Stimulated activated naive CD8-positive, alpha-beta T cell treated with anti-CD3 and anti-CD28 coated beads, Interleukin-15, amount 100 ng/mL, for 72 hours (primary cell): ENCODE data around the gene SYCP2.

ENCODE experiments used
- ATAC-seq: fragments of 150-1000 bp; cut with Tn5 transposase; 2 replicates; pipeline ENCODE4 v1.10.0; 2021; ENCODE audit warnings: mild to moderate bottlenecking, moderate library complexity
- DNase-seq, 2 donors: peaks; one replicate each; pipeline ENCODE4 v3.0.0; 2021 to 2022
- H3K27ac Mint-ChIP-seq, 2 donors: one replicate each; pipeline ENCODE4 v1.8.0; 2022; ENCODE audit warnings: mild to moderate bottlenecking in 2 of 2, mixed read lengths in 2 of 2, moderate library complexity in 2 of 2
- H3K27me3 Mint-ChIP-seq: one replicate; pipeline ENCODE4 v1.8.0; 2022; ENCODE audit warnings: mixed read lengths
- H3K4me1 Mint-ChIP-seq: one replicate; pipeline ENCODE4 v1.8.0; 2022; ENCODE audit warnings: mild to moderate bottlenecking, mixed read lengths
- H3K4me3 Mint-ChIP-seq, 2 donors: one replicate each; pipeline ENCODE4 v1.8.0; 2022; ENCODE audit warnings: mild to moderate bottlenecking in 2 of 2, mixed read lengths in 2 of 2, moderate library complexity in 1 of 2
- H3K9me3 Mint-ChIP-seq, 2 donors: one replicate each; pipeline ENCODE4 v1.8.0; 2022; ENCODE audit warnings: mixed read lengths in 2 of 2

SYCP2 gene

DNA sequence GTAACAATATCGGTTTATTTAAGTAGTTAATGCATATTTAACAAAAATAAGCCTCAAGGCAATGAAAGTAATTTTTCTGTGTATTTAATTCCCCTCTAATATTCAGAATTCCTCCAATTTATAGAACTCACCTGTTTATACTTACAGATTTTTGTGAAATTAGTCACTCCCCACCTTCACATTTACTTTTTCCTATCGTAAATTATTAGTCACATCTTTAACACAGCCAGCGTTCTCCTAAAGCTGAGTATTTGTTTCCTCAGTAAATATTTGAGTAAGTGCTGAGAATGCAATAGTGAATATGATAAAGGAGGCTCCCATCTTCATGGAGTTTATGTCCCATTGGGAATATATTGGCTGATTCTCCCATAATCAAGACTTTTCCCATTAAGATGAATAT, 88.0 kb downstream of the SYCP2 start:
- DNase-seq, result no peak
- no peaks in the 10 kb centered on the region for H3K4me1 Mint-ChIP-seq
- H3K4me3 Mint-ChIP-seq, result no peak overlapping the region
- H3K27me3 Mint-ChIP-seq, result peaks cover 21% of the 10 kb centered on the region
- ATAC-seq, result no peak
- H3K9me3 Mint-ChIP-seq, result no peaks in the 10 kb centered on the region
- no peak overlapping the region for H3K27ac Mint-ChIP-seq

DNA sequence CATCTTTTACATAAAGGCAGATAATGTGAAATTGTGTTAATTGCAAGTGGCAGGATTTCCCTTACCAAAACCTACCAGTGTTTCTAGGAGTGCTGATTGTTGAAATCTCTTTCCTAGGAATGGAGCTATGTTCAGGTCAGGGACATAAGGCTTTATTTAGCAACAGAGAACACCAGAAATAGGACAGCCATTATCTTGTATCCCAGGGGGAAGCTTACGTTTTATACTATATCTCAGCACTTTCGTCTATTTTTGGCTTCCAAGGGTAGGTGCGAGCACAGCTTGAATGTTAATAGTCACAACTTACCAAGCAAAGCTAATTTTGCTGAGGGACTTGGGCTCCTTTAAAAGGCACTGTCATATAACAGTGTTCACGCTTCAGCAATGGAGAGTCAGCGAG, 94.0 kb downstream of the SYCP2 start:
- Mint-ChIP-seq H3K27ac (peak overlapping the region in 1 of 2 donors; percentile 30), H3K4me3 (no peak overlapping the region), H3K27me3 (peaks cover 42% of the 10 kb centered on the region), H3K4me1 (peaks cover 7% of the 10 kb centered on the region), H3K9me3 (no peaks in the 10 kb centered on the region)
- DNase-seq (no peak), ATAC-seq (no peak)

DNA sequence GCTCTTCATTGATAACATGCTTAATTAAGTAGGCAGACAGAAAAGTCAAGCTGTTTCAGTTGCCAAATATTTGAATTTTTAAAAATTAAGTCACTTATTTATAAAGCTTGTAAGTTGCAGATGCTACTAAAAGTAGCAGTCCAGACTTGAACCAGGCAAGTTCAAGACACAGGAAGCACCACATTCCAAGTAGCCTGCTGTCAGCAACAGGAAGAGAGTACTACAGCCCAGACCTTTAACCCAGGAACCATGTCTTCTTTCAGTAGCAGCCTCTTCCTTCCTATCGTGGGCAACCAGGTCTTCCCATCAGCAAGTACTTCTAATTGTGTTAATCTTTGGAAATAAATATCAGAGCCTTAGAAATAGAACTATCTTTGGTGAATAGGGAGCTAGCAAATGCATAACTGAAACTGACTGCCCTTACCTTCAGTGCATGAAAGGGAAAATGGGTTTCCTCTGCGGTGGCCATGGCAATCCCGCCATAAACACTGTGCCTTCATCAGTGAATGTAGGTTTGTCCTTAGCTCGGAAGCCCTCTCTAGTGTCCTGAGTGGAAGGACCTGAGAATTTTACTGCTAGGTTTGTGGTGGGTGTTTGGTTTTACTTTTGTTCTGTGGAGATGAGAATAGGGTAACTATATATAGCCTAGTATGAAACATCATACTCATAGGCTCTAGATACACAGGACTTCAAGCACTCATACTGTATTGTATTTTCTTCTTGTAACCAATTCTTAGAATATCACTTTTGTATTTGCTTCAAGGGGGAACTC, 95.6 kb downstream of the SYCP2 start:
- H3K4me1 Mint-ChIP-seq, result peaks cover 7% of the 10 kb centered on the region
- peak overlapping the region in 1 of 2 donors; percentile 63 for H3K27ac Mint-ChIP-seq
- H3K9me3 Mint-ChIP-seq, result no peaks in the 10 kb centered on the region
- ATAC-seq, result no peak
- H3K27me3 Mint-ChIP-seq, result peaks cover 39% of the 10 kb centered on the region
- H3K4me3 Mint-ChIP-seq, result no peak overlapping the region
- no peak for DNase-seq

DNA sequence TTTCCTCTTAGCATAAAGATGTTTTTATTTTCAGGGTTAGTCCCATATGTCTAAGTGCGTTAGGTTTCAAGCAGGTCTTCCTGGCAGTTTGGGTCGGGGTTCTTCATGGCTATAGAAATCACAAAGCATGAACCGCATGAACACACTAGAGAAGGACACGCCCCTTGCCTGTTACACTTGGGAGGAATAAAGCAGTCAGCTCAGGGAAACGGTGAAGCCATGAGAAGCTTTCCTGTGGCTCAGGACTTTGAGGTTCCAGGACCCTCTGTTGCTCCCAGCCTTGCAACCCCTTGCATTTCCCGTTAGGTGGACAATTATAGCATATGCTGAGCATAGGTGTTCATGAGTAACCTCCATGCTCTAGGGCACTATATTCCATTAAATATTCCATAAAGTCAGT, 96.7 kb downstream of the SYCP2 start:
- H3K4me1 Mint-ChIP-seq, result peaks cover 7% of the 10 kb centered on the region
- ATAC-seq, result no peak
- peaks cover 35% of the 10 kb centered on the region for H3K27me3 Mint-ChIP-seq
- DNase-seq, result no peak
- H3K27ac Mint-ChIP-seq, result no peak overlapping the region
- H3K4me3 Mint-ChIP-seq, result no peak overlapping the region
- no peaks in the 10 kb centered on the region for H3K9me3 Mint-ChIP-seq

DNA sequence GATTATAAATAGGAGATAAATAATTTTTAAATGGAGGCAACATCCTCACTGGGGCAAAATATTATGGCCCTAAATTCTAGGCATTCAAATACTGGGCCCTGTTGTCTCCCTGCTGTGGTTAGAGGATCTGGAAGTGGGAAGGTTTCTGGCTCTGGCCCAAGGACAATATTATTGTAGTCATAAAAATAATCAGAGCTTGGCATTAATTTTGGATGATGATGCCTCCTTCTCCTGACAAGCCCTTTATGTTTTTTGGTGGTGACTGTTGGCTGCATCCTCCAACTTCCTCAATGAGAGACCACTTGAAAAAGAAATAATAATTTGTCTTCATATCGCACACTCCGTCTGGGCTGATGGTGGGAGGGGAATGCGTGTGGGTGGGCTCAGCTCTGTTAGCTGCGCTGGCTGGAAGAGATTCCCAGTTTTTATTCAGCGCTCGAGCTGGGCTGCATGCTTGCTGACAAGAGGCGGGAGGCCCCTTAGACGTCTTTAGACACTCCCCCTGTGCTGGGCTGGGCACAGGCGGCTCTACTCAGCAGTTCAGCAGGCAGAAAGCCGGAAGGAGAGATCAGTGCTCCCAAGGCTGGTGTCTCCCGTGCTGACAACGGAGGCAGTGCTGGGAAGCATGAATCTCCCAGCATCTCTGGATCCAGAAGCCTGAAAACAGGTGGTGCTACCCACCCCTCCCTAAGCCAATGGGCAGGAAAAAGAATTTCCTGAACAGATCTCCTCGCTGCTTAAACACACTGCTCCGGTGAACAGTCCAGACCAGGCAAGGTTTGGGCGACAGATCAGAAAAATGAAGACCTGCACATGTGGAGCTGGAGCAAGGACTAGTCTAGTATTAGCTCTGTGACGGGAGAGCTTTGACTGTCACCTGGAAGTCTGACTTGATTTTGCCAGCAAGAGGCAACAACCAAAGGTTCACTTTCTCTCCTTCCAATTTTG, 97.7 kb downstream of the SYCP2 start:
- DNase-seq (no peak), ATAC-seq (no peak)
- peak overlapping the region in 1 of 2 donors; percentile 60 for H3K27ac Mint-ChIP-seq
- no peak overlapping the region for H3K4me3 Mint-ChIP-seq
- H3K27me3 Mint-ChIP-seq, result peaks cover 35% of the 10 kb centered on the region
- H3K9me3 Mint-ChIP-seq, result no peaks in the 10 kb centered on the region
- H3K4me1 Mint-ChIP-seq, result peaks cover 7% of the 10 kb centered on the region

DNA sequence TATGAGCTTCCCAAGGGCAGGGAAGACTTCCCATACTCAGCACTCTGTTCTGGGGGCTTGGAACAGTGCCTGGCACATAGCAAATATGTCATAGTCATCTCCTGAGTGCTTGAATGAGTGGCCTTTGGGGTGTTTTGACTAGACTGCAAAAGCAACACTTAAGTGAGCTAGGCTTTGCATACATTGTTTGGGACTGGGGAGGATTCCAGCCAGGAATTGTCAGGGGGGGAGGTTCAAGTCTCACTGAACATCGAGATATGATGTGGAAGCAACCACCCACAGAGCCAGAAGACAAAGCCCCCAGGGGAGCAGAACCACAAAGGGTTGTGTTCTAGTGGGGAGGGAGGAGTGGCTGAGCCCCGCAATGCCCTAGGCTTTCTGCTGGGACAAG, 98.4 kb downstream of the SYCP2 start:
- Mint-ChIP-seq H3K4me3 (no peak overlapping the region), H3K9me3 (no peaks in the 10 kb centered on the region), H3K27me3 (peaks cover 39% of the 10 kb centered on the region), H3K4me1 (peaks cover 7% of the 10 kb centered on the region), H3K27ac (peak overlapping the region; percentile 15 to 27)
- no peak for ATAC-seq
- DNase-seq, result no peak

DNA sequence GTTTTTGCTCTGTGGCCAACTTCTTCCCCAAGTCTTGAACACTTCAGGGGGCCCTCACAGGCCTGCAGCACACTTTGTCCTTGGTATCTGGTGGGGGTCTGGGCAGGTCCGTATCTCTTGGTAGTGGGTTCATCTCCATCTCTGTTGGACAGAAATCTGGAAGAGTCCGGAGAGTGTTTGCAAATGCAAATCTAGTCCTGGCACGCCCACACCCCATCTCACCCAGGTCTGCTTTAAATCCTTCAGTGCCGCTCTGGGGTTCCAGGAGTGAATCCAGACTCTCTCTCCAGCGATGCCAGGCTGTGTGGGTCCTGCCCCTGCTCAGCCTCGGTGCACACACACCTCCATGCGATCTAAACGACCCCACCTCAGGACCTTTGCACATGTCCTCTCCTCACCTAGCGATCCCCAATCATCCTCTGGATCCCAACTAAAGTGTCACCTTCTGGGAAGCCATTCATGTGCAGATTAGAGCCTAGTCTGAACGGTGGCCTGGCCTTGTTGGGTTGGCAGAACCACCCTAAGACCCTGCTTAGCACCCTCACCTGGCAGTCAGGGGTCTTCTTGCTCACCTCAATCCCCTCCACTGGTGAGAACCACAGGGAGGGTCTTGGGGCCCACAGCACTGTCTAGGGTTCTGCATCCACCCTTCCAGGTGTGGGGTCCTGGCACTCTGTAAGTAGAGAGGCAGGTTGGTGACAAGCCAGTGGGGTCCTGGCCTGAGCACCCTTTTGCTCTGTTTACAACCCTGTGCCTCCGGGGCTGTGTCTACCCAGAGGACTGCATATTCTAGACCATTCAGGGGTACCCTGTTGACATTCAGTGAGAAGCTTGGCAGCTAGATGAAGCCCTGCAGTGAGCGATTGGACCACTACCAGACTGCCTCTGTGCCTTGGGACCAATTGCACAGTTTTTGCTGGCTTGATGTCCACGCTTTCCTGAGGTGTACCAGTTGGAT, 100.8 kb downstream of the SYCP2 start:
- ATAC-seq (no peak), DNase-seq (no peak)
- Mint-ChIP-seq H3K4me1 (peaks cover 7% of the 10 kb centered on the region), H3K27ac (no peak overlapping the region), H3K9me3 (no peaks in the 10 kb centered on the region), H3K4me3 (no peak overlapping the region), H3K27me3 (peaks cover 46% of the 10 kb centered on the region)

DNA sequence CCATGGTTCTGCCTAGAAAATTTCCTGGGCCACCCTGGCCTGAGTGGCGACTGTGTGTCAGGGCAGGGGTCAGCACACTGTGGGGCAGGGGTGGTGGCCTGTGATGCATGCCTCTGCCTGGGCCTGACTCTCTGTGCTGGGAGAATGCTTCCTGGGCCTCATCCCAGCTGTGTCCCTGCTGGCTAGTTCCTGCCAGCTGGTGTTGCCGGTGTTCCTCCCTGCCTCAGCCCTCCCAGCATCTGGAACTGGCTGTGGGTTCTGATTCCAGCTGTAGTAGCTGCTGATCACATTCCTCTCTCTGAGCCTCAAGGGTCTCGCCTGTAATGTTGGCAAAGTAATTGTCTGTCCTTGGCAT, 101.5 kb downstream of the SYCP2 start:
- DNase-seq (no peak), ATAC-seq (no peak)
- Mint-ChIP-seq H3K27ac (no peak overlapping the region), H3K4me1 (peaks cover 7% of the 10 kb centered on the region), H3K27me3 (peaks cover 46% of the 10 kb centered on the region), H3K9me3 (no peaks in the 10 kb centered on the region), H3K4me3 (no peak overlapping the region)

DNA sequence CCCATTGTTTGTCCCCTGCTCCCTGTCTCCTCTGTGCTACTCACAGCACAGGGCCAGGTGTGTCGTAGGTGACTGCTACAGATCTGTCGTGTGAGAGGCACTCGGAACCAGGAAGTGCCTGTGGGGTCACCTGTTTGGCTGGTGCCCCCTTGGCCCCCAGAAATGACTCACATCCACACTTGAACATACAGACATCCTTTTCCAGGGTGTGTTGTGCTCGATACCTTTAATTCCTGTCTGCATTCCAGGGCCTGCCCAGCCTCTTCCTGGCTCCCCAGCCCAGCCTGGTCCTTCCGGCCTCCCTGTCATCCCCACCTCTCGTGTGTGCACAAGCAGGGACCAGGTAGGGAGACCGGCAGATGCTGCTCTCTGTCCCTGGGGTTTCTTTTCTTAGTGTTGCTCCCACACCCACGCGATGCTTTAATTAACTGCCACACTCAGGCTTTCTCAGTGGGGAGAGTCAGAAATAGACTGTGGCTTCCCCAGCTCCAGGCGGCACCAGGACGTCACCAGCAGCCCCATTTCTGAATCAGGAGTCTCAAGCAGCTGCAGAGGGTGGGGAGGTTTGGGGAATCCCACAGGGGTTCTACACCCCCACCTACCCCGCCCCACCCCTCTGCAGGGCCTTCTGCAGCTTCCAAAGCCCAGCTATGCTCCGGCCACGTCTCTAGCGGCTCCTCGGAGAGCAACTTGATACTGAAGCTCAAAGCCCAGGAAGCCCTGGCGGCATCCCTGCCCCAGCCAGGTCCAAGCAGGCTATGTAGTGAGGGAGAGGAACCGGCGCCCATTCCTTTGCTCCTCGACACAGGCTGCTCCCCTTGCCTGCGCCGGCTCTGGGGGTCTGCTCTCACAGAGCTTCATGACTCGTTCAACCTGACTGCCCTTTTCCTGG, 102.2 kb downstream of the SYCP2 start:
- Mint-ChIP-seq H3K27ac (peak overlapping the region; percentile 5 to 59), H3K4me3 (no peak overlapping the region), H3K4me1 (peaks cover 7% of the 10 kb centered on the region), H3K27me3 (peaks cover 44% of the 10 kb centered on the region), H3K9me3 (no peaks in the 10 kb centered on the region)
- DNase-seq, result no peak
- no peak for ATAC-seq

DNA sequence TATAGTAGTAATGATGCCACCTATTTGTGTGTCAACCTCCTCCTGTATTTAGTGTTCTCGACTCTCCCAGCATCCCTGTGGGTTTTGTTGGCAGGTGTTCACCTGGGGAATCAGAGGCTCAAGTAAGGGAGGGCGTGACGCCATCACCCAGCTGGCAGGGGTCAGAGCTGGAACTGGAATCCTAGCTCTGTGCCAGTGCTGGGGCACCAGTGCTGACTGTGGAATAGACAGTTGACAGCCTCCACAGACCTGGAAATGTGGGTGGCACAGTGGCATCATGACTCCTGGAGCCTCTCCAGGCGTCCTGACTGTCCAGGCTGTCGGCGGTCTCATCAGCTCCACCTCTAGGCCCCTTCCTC, 102.8 kb downstream of the SYCP2 start:
- peak overlapping the region in 1 of 2 donors; percentile 59 for H3K27ac Mint-ChIP-seq
- peaks cover 3% of the 10 kb centered on the region for H3K4me1 Mint-ChIP-seq
- no peak overlapping the region for H3K4me3 Mint-ChIP-seq
- H3K9me3 Mint-ChIP-seq, result no peaks in the 10 kb centered on the region
- DNase-seq (no peak), ATAC-seq (no peak)
- peaks cover 37% of the 10 kb centered on the region for H3K27me3 Mint-ChIP-seq

DNA sequence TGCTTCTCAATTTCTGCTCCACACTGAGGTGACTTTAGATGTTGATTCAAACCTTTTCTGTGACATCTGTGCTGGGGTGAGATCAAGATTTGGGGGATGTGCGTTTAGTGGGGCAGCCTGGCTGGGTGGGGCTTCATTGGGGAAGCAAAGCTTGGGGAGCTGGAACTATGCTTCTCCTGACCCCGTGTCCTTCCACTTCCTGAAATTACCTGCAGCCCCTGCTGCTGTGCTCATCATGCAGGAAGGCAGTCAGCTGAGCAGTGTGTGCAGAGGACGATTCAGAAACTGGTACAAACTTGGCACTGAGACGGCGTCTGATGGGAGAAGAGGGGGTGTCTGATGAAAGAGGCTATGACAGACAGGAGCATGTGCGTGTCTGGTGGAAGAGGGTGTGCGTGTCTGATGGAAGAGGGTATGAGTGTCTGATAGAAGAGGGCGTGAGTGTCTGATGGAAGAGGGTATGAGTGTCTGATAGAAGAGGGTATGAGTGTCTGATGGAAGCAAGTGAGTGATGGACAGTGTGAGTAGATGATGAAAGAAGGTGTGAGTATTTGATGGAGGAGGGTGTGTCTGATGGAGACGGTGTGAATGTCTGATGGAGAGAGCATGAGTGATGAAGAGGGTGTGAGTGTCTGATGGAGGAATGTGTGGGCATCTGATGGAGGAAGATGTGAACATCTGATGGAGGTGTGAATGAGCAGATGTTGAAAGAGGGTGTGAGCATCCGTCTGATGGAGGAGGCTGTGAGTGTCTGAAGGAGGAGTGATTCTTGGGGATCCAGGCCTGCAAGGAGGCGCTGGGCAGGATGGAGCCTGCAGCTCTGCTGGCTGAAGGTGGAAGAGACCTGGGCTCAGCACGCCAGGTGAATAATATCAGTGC, 103.4 kb downstream of the SYCP2 start:
- Mint-ChIP-seq H3K27ac (no peak overlapping the region), H3K4me3 (no peak overlapping the region), H3K9me3 (no peaks in the 10 kb centered on the region), H3K4me1 (no peaks in the 10 kb centered on the region), H3K27me3 (peaks cover 31% of the 10 kb centered on the region)
- DNase-seq (no peak), ATAC-seq (no peak)

DNA sequence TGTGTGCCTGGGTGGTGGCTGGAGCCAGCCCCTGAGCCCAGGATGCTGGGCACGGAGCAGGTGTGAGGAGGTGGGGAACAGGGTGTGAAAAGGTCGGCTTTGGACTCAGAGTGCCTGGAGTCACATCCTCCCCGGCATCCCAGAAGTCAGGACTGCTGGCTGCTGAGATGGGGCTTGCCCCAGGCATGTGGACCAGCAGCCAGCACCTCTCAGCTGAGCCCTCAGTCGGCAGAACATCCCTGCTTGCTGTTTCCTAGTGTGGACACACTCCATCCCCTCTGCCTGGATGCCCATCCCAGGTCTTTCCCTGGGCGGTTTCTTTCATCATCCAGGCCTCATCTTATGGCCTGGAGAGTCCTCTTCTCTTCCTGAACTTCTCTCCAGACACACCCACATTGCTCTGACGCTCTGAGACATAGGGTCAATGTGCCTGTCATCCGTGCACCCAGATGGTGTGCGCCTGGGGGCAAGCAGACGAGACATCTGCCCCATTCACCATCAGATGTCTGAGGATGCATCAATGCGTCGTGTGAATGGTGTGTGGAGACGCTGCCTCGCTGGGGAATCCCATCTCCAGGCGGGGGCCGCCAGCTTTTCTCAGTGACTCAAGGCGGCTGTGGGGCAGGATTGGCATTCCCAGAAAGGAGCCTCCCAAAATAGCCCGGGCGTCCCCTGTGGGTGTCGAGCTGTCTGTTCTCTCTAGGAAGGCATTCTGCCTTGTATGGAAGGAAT, 104.2 kb downstream of the SYCP2 start:
- no peak overlapping the region for H3K4me3 Mint-ChIP-seq
- ATAC-seq (no peak), DNase-seq (no peak)
- H3K27me3 Mint-ChIP-seq, result peaks cover 23% of the 10 kb centered on the region
- H3K4me1 Mint-ChIP-seq, result no peaks in the 10 kb centered on the region
- peak overlapping the region in 1 of 2 donors; percentile 78 for H3K27ac Mint-ChIP-seq
- no peaks in the 10 kb centered on the region for H3K9me3 Mint-ChIP-seq
